ENCODE data around the gene WHRN.
A peak's percentile ranks its signal among the peaks of the same experiment; 100 is the strongest.

The WHRN gene

DNA sequence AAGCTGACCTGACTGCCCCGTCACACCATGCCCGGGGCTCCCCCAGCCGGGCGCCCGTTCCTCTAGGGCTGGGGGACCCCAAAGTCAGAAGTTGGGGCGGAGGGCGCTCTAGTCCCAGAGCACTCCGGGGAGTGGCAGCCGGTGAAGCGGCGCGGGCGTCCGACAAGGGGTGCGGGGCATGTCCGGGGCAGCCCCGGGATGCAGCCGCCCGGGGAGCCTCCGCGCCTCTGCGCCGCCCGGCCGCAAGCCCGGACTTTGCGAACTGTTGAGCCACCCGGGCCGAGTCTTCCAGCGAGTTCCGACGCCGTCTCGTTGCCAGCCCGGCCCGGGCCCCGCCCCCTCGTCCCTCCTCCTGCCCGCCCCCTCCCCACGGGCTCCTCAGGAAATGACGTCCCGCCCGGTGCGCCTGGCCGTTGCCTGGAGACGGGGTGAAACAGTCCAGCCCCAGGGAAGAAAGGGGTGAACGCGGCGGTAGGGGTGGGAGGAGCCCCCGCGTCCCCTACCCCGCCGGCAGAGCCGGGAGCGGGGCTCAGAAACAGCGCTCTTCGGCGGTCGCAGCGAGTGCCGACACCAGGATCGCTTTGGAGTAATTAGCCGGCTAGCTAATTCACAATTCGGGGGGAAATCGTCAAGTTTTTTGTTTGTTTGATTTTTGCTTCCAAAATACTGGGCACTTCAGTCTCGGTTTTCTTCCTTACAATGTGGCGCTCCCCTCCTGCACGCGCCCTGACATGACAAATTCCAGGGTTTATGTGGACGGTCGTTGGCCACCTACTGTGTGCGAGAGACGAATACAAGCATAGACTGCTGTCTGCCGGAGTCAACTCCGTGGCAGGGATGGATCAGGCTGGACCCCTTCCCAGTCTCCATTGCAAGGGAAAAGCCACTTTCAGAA lies at the start of gene WHRN:
Gene WHRN, minus strand, starts transcription at position 287 of the 895 bp plus-strand sequence. CDS start 672 bp downstream, outside the sequence.
- DNase-seq, result peak; percentile 82

DNA sequence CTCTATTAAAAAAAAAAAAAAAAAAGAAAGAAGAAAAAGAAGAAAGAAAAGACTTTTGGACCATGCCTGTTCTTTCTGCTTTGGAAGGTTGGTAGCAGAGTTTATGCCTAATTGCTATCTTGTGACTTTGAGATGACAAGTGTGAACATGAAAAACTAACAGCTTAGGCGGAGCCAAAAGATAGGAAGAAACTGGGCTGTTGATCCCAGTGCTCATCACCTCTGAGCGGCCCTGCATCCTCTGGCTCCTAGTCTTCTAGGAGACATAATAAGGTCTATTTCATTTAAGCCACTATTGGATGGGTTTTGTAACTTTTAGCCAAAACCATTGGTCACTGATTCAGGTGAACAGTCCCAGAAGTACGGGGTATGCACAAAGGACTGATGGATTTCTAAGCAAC lies 47.9 kb upstream of the WHRN start:
- DNase-seq, result no peak

DNA sequence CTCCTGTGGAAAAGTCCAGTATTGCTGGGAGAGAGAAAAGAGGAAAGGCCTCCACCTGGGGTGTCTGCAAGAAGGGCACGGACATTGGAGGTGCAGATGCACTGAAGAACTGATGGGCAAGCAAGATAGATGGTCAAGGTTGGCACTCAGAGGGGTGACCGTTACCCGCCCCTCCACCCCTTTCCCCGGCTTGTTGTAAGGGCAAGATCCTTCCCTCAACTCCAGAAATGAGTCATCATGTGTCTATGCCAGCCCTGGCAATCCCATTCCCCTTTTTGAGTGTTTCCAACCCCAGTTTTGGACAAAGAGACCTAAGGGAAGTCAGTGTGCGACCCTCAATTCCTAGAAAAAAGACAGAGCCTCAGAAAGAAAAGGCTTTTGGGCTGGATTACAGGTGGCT lies 47.4 kb upstream of the WHRN start:
- DNase-seq, result no peak

DNA sequence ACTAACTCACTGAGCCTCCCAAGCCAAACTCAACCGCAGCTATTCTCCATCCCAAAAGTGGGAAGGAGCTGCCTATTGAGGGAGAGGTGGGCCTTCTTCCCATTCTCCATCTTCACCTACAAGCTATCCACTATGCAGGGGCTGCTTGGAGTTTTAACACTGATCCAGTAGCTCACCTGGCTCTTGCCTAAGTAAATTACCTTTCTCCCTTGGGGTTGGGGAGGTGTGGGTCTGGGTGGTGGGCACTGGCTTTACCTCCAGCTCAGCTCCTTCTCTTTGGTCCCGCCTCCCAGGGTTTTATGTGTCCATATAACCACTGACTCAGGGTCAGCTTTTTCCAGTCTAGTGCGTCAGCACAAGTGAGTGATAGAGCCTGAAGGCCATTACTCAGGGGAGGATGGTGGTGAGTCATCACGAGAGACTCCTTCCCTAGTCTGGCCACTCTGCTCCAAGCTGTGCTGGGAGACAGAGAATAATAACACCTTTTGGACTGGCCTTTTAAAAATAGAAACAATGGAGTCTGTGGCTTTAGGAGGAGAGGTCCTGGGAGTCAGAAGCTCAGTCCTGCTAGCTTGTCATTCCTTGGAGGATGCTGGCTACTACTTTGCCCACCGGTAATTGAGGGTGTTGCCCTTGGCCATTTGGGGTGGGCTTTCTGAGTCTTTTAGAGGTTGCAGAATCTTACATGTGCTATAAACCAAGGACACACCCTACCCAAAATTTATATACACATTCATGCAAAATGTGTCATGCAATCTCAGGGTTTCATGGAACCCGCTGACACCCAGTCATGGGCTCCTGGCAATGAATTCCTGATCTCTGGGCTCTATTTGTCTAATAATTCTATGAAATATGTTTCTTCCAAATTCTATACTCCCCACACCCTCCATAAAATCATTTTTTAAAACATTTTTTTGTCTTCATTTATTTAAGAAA lies 46.7 kb upstream of the WHRN start:
- DNase-seq, result no peak

DNA sequence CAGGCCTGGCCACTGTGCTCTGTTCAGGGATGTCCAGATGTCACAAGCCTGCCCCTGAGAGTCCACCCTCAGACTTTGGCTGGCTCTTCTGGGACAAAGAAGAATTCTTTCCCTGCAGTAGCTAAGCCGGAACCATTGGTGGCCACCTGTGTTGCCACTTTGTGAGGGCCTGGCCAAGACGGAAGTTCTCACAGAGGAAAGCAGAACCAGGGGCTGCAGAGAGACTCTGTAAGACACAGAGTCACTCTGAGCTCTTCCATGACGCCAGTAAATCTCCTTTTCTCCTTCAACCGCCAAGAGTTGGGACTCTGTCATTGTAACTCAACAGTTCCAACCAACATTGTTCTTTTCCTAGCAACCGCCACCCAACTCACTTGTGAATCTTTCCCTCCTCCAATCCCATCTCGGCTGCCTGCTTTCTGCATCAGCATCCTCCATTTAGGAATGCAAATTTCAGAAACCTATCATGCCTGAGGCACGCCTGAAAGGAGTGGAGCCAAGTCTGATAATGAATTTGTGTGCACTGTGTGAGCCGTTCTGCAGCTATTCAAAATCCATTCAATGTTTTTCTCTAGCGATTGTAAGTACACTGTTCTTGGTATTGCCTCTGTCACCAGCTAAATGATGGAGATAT lies 44.5 kb upstream of the WHRN start:
- no peak for DNase-seq

DNA sequence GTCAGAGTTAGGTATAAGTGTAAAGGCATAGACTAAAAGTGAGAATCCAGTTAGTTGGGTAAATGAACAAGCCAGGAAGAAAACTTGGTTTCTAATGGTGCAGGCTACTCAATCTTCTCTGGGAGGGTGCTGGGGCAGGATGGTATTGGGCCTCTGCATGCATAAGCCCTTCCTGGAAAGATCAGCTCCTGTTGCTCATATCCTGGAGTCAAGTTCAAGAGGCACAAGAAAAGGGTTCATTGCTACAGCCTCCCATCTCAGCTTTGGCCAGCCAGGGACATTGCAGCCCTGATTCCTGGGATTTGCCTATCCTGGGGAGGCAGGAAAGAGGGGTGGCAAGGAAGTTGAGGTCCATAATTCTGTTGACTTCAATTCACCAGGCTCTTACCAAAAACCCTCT lies 41.6 kb upstream of the WHRN start:
- DNase-seq, result no peak

DNA sequence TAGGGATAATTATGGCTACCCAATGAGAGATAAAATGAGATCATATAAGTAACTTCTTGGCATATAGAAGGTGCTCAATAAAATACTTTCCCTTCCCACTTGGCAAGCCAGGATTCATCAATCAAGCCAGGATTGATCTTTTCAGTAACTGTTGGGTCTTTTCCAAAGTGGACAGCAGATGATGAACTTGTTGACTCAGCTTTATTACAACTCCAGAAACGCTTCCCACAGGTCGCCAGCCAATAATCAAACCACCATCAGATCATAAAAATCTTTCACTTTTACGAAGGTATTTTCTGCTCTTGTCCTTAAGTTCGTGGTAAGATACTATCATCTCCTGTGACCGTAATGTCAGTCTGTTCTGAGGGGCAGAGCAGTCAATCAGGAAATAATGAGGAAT lies 39.8 kb upstream of the WHRN start:
- DNase-seq, result no peak

DNA sequence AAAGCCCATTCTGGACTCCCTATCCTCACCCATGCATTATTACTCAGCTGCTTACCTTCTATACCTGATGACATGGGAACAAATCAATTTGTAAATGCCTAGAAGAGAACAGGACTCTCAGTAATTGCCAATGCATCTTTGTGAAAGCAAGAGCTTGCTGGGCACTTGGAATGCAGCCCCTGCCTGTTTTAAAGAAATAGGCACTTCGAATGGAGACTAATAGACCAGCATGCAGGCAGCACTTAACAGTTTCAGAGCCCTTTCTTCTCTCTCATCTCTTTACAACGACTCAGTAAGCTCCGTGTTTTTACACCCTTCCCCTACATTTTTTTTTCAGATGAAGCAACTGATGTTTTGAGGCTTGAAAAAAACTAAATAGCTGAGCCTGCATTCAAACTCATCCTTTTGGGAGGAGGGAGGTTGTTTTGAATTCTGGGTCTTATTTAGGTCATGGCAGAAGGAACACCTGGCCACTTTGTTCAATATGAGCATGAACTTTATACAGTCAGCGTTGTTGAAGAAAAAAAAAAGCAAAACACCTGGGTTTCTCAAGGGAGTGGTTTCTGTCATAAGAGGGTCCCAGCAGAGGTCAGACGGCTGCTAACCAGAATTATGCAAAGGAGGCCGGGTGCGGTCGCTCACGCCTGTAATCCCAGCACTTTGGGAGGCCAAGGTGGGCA lies 34.6 kb upstream of the WHRN start:
- DNase-seq, result no peak

DNA sequence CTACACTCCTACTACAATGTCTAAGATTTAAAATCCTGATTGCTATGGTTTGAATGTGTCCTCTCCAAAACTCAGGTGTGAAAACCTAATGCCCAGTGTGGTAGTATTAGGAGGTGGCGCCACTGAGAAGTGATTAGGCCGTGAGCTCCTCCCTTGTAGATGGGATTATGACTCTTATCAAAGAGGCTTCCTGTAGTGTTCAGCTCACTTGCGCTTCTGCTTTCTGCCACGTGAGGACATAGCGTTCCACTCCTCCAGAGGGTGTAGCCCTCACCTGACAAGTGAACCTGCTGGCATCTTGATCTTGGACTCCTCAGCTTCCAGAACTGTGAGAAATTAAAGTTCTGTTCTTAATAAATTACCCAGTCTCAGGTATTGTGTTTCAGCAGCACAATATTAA lies 33.0 kb upstream of the WHRN start:
- peak in 1 of 2 donors; percentile 4 for DNase-seq

DNA sequence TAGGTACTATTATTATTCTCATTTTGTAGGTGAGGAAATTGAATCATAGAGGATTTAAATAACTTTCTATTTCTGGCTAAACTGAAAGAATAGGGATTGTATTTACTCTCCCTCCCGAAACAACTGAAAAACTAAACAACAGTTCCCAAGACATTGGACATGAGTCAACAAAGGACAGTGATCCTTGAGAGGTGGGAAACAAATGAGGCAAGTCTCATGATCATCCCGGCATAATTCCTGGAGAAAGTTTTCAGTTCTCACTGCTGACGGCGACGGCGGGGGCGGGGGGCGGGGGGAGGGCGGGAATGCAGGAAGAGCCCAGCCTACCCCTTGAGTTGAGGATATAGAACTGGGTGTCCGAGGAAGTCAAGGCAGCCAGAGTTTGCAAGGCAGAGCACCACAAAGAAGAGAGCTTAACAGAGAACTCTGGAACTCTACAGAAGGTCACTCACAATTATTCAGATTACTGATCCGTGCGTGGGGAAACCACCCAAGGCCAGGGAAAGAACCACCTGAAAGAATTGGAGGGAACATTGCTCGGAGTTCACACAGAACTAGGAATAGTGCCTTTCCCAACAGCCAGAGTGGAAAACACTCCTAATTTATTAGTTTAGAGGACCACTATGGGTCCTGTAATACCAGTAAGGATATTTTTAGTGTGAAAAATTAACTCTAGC lies 27.4 kb upstream of the WHRN start:
- no peak for DNase-seq

DNA sequence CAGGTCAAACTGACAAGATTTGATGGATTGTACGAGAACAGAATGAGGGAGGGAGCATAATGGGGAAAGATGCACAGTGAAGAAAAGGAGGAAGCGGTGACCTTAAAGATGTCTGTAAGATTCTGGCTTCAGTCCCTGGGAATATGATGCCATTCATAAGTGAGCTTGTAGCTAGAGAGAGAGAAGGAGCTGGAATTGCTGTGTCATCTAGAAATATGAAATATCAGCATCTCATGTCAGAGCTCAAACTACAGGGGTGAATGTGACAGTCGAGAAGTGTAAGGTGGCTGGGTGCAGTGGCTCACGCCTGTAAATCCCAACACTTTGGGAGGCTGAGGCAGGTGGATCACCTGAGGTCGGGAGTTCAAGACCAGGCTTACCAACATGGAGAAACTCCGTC lies 24.0 kb upstream of the WHRN start:
- DNase-seq, result no peak

DNA sequence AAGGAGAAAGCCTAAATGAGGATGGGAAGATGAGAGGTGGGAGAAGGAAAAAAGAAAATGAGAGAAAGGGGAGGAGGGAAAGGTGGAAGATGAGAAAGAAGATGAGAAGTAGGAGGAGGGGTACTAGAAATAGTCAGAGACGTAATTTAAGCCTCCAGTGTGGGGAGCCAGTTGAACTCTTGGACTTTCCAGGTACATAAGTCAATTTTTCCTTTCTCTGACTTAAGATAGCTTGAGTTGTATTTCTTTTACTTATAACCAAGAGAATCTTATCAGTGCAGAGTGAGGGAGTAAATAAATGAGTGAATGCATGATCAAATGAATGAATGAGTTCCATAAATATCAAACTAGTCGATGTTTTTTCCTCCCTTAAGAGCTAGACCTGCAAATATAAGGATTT lies 21.5 kb upstream of the WHRN start:
- no peak for DNase-seq

DNA sequence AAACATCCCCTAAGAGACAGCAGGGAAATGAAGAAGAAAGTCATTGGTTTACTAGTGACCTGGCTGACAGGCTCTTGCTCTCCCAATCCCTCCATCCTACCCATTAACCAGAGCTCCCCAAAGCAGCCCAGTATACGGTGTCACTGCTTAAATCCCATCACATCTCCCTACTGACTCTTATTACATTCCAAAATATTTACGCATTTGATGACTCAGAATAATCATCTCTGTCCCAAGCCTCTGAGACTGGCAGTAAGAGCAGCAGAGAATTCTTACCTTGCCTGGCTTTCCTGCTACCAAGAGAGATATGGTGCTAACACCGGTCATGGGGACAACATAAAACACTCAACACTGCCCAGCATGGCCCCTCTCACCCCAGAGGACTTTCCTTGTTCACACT lies 20.2 kb upstream of the WHRN start:
- no peak for DNase-seq

DNA sequence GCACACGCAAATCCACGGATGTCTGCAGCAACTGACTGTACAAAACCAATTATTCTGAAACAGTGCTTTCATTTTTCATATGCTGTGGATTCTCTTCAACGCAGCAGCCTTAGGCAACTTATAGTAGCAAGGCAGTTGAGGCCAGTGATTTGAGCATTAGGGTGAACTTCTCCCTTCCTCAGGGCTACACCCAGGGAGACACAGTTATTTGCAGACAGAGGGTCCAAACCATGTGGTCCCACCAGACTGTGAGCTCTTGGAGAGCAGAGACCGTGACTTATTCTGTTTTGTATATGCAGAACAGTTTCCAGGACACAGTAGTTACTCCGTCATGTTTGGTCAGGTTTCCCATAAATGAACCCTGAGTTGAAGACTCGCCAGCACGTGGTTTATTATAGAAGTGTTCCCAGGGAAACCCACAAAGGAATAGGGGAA lies 19.0 kb upstream of the WHRN start:
- no peak for DNase-seq

DNA sequence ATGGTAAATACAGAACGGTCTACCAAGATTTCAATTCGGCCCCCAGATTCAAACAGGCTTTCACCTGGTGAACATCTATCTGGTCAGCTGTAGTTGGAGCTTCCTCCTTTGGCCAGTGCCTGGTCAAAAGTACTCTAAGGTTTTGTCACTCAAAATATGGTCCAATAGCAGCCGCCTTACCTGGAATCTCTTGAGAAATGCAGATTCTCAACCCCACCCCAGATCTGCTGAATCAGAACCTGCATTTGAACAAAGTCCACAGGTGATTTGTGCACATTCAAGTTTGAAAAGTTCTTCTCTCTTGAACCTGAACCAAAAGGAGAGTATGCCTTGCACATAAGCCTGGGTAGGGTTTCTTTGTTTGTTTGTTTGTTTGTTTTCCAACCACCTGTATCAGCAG lies 17.6 kb upstream of the WHRN start:
- no peak for DNase-seq

DNA sequence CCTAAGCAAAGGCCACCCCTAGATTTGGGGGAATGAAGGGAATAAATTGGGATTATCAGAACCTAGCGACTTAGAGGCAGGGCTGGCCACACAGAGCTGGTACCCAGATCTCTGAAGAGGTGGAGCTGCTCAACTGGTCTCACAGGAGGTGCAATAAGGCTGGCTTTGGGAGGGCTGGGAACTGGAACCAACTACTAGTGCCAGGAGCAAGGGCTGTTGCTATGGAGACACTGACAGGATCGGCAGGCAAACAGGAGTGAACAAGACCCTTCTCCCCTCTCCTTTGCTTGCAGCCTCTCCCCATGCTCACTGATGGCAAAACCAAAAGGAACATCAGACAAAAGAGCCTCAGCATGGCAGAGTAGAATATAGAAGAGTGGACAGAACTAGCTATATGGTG lies 17.0 kb upstream of the WHRN start:
- no peak for DNase-seq

DNA sequence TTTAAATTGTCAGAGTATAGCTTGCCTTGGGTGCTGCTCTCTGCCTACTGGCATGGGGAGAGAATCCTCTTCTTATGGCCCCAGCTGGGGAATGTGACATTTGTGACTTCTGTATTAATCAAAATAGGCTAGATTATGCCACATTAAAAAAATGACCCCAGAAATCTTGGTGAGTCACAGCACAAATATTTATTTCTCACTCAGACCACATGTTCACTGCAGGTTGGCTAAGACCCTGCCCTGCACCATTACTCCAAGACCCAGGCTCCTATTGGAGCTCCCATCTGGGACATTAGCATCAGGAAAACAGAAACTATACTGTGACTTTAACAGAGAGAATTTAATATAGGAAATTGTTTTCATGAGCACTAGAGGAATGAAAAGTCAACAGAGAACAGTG lies 16.6 kb upstream of the WHRN start:
- no peak for DNase-seq

DNA sequence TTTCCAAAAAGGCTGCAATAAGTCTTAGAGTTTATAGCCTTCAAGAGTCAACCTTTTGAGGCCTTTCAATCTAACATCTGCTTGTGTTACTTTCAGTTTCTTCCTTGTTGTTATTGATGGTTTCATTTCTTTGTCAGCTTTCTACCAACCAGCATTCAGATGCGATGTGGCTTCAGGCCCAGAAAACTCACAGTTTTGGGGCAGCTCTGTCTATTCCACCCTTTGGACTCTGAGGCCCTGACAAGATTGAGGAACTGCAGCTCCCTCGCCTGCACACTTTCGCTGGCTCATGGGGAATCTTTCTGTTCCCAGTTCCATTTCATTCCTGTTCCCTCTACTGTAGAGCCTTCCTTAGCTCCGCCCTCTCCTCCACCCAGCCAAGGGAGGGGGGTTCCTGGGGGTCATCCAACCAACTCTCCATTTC lies 13.3 kb upstream of the WHRN start:
- no peak for DNase-seq

DNA sequence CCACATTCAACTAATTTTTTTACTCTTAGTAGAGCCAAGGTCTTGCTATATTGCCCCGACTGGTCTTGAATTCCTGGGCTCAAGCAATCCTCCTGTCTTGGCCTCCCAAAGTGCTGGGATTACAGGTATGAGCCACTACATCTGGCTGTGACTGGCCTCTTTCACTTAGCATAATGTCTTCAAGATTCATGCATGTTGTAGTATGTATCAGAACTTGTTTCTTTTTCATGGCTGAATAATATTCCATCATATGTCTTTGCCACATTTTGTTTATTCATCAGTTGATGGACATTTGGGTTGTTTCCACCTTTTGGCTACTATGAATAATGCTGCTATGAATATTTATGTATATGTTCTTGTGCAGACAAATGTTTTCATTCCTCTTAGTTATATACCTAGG lies 12.8 kb upstream of the WHRN start:
- no peak for DNase-seq

DNA sequence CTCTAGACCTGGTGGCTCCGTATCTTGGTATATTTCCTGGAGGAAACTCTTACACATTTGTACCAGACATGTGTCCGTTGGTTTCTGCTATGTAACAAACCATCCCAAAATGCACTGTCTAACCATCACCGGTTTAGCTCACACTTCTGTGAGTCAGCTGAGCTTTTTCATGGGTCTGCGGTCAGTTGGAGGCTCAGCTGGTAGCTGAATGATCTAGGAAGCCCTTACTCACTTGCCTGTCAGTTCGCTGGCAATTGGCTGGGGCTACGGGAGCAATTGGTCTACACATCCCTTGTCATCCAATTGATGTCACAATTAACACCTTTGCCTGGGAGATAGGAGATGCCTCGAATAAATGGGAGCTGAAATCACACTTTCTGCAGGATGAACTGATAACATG lies 11.6 kb upstream of the WHRN start:
- DNase-seq, result no peak

DNA sequence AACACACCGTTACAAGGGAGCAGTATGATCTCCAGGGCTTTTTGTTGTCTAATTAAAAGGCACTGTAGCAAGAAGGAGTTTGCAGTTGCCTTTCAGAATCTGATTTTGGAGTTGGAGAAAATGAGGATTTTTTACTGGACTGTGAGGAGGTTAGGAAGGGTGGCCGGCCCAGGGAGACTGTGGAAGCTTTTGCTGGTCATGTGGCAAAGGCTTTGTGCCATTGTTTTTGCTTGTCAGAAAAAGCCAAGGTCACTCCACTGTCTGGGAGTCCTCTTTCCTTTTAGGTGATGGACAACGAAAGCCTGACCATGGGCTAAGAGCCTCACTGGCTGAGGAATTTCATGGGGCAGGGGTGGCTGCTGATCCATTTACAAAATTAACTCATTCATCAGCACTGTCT lies 10.3 kb upstream of the WHRN start:
- no peak for DNase-seq

DNA sequence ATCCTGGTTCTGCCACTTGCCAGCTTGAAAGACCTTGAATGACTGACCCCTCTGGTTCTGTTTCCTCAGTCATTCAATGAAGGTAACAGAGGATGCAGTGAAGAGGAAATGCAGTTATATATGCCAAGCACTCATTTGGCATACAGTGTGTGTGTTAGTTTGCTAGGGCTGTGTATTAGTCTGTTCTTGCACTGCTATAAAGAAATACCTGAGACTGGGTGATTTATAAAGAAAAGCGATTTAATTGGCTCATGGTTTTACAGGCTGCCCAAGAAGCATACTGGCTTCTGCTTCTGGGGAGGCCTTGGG lies 8.6 kb upstream of the WHRN start:
- no peak for DNase-seq

Measured in stimulated activated CD4-positive, alpha-beta T cell treated with anti-CD3 and anti-CD28 coated beads, Interleukin-2, amount 100 ng/mL, for 48 hours (primary cell).